CD4-positive, CD25-positive, alpha-beta regulatory T cell (primary cell): Measurements from ENCODE around the gene ZNF639. TPM values are rescaled to one million over a fixed set of nuclear protein-coding genes. Genes with fewer than 3 reads are reported as not detected.

Experiments
- ATAC-seq, 2 donors: fragments of 150-1000 bp; cut with Tn5 transposase; one replicate each; pipeline ENCODE4 v1.10.0; 2021; ENCODE audit warnings: low read depth in 2 of 2, moderate number of reproducible peaks in 2 of 2, moderate library complexity in 1 of 2
- DNase-seq, 3 donors: peaks; one replicate each; pipeline versions ENCODE4 v3.0.0 to v3.0.0-alpha.2; 2012 to 2022; ENCODE audit warnings: mixed read lengths in 1 of 3
- H3K27ac ChIP-seq: one replicate; pipeline ENCODE4 v1.7.0; 2013; ENCODE audit warnings: mild to moderate bottlenecking, low read length; ENCODE audit not compliant: insufficient read depth, poor library complexity, severe bottlenecking
- H3K27me3 ChIP-seq: one replicate; pipeline ENCODE4 v1.7.0; 2013; ENCODE audit warnings: low read length; ENCODE audit not compliant: control insufficient read depth, insufficient read depth
- H3K36me3 ChIP-seq: one replicate; pipeline ENCODE4 v1.7.0; 2013; ENCODE audit warnings: mild to moderate bottlenecking, low read length, moderate library complexity; ENCODE audit not compliant: control insufficient read depth, insufficient read depth
- H3K4me1 ChIP-seq: 2 replicates; pipeline ENCODE4 v1.7.0; 2013; ENCODE audit warnings: mild to moderate bottlenecking, low read length; ENCODE audit not compliant: insufficient read depth, control insufficient read depth, poor library complexity, severe bottlenecking
- H3K4me3 ChIP-seq: one replicate; pipeline ENCODE4 v1.7.0; 2013; ENCODE audit warnings: low read depth, mild to moderate bottlenecking, low read length, moderate library complexity
- H3K9me3 ChIP-seq, 2 experiments: 1 replicate in 1 of 2; 2 replicates in 1 of 2; pipeline ENCODE4 v1.7.0; 2013; ENCODE audit warnings: low read length in 2 of 2, mild to moderate bottlenecking in 1 of 2, moderate library complexity in 1 of 2; ENCODE audit not compliant: control insufficient read depth in 2 of 2
- H3K27ac Mint-ChIP-seq, 3 donors: one replicate each; pipeline ENCODE4 v1.8.0; 2020 to 2022; ENCODE audit warnings: mild to moderate bottlenecking in 3 of 3, mixed read lengths in 3 of 3, moderate library complexity in 2 of 3
- H3K27me3 Mint-ChIP-seq: one replicate; pipeline ENCODE4 v1.8.0; 2022; ENCODE audit warnings: mild to moderate bottlenecking, mixed read lengths
- H3K36me3 Mint-ChIP-seq: one replicate; pipeline ENCODE4 v1.8.0; 2020; ENCODE audit warnings: mixed read lengths
- H3K4me1 Mint-ChIP-seq, 4 donors: one replicate each; pipeline ENCODE4 v1.8.0; 2020 to 2022; ENCODE audit warnings: mixed read lengths in 4 of 4, mild to moderate bottlenecking in 1 of 4
- H3K4me3 Mint-ChIP-seq, 4 donors: one replicate each; pipeline ENCODE4 v1.8.0; 2020 to 2022; ENCODE audit warnings: mild to moderate bottlenecking in 4 of 4, mixed read lengths in 4 of 4, moderate library complexity in 3 of 4
- H3K9me3 Mint-ChIP-seq, 7 donors: one replicate each; pipeline ENCODE4 v1.8.0; 2020 to 2022; ENCODE audit warnings: mixed read lengths in 7 of 7, mild to moderate bottlenecking in 3 of 7, moderate library complexity in 2 of 7
- polyA plus RNA-seq, 4 donors: library from polyadenylated mRNA; unstranded; fragments of 300-500 nt; fragmentation: Illumina TruSeq; gene quantifications; one replicate each; pipeline ENCODE4 v1.2.3, GENCODE V29; 2021
- total RNA-seq: library from RNA; stranded (reverse); gene quantifications from one replicate; pipeline ENCODE4 v1.2.3, GENCODE V29; 2022

ZNF639 gene
- total and polyA plus RNA-seq, 5 donors from 2014 or later, result 41.9 to 58.8 (median 50.4) TPM

GRCh38 chr3:179321668-179322285, 1.1 kb upstream of the ZNF639 start:
- H3K36me3 Mint-ChIP-seq, result peaks cover 3% of the 10 kb centered on the region
- H3K9me3 ChIP-seq, result no peaks in the 10 kb centered on the region
- H3K27ac ChIP-seq, result peak overlapping the region; percentile 60
- H3K27me3 Mint-ChIP-seq, result peaks cover 10% of the 10 kb centered on the region
- H3K27ac Mint-ChIP-seq, result peak overlapping the region; percentile 76 to 91 (median 86)
- peaks cover 4% of the 10 kb centered on the region for H3K27me3 ChIP-seq
- H3K9me3 Mint-ChIP-seq, result no peaks in the 10 kb centered on the region
- ATAC-seq, result no peak
- no peaks in the 10 kb centered on the region for H3K36me3 ChIP-seq
- H3K4me3 Mint-ChIP-seq, result peak overlapping the region; percentile 87 to 93 (median 90)
- peaks cover 16 to 40% (median 30%) of the 10 kb centered on the region in 4 donors for H3K4me1 Mint-ChIP-seq
- peaks cover 29% of the 10 kb centered on the region for H3K4me1 ChIP-seq
- DNase-seq, result peak in 1 of 3 donors; percentile 52
- peak overlapping the region; percentile 82 for H3K4me3 ChIP-seq

DNA sequence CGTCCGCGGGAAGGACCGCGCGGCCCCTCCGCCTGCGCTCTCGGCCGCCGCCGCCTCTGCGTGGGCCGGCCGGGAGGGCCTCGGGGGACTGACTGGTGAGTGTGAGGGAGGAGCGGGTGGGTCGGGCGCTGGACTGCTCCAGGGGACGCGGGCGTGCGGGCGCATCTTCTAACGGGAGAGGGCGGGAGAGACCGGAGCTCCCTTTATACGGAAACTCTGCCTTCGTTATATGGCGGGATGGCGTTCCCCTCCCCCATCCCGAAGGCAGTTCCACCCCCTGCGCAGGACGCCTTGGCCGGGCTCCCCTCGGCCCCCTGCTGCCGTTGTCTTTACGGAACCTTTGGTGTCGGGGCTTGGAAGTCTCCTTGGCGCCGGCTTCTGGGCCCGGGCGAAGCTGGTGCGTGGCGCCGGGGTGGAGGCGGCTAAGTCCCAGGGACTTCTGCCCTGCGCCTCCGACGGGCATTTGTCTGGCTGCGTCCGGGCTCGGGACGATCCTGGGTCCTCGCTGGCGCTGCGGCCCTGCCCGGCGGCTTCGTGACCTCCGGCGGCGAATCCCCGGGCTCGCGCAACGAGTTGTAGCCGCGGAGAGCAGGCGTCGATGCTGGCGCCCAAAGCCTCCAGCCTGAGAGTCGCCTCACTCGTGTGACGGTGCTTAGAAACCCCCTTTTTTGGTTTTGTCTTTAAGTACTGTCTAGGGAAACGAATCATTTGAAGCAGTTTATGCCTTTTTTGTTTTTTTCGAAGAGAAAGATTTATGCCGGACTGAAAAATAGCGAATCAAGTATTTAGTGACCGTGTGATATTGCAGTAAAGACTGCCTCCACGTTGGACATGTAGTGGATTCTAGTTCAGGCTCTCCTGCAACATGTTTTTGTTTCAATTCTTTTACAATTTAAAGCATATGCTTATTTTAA, 623 bp downstream of the ZNF639 start:
- Histone ChIP-seq H3K27ac (peak overlapping the region; percentile 96), H3K4me3 (peak overlapping the region; percentile 98), H3K27me3 (no peaks in the 10 kb centered on the region), H3K4me1 (peaks cover 29% of the 10 kb centered on the region), H3K9me3 (no peaks in the 10 kb centered on the region), H3K36me3 (peaks cover 6% of the 10 kb centered on the region)
- Mint-ChIP-seq H3K9me3 (no peaks in the 10 kb centered on the region), H3K4me1 (peaks cover 22 to 45% (median 32%) of the 10 kb centered on the region in 4 donors), H3K36me3 (peaks cover 8% of the 10 kb centered on the region), H3K27me3 (peaks cover 6% of the 10 kb centered on the region), H3K4me3 (peak overlapping the region; percentile 92 to 98 (median 94)), H3K27ac (peak overlapping the region; percentile 91 to 95 (median 92))
- DNase-seq, result peak; percentile 45 to 71 (median 63)
- ATAC-seq, result peak; percentile 30

DNA sequence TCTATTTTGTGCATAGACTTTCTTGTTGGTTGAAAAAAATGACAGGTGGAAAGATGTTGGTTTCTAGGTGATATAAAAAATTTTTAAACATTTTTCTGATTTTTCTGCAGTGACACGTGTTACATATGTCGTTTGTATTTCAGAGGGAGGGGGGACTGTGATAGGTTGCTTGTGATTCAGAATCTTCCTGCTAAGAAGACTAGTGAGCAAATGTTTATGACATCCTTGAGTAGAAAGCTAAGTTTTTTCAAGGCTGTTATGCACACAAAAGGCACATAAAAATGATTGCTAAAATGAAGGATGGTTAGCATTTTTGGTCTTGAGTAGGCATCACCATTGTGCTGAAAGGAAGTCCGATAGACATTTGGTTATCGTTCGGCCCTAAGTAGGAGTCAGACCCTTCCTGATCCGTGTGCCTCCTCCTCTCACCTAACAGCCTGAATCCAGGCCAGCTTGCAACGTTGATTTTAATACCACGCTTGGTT, 1.5 kb downstream of the ZNF639 start:
- Mint-ChIP-seq H3K27me3 (peaks cover 6% of the 10 kb centered on the region), H3K9me3 (no peaks in the 10 kb centered on the region), H3K4me3 (peak overlapping the region; percentile 92 to 98 (median 94)), H3K4me1 (peaks cover 27 to 45% (median 32%) of the 10 kb centered on the region in 4 donors), H3K36me3 (peaks cover 13% of the 10 kb centered on the region), H3K27ac (peak overlapping the region; percentile 91 to 95 (median 92))
- H3K36me3 ChIP-seq, result peaks cover 13% of the 10 kb centered on the region
- ATAC-seq, result peak in 1 of 2 donors; percentile 20
- peak overlapping the region; percentile 98 for H3K4me3 ChIP-seq
- H3K27ac ChIP-seq, result peak overlapping the region; percentile 96
- H3K4me1 ChIP-seq, result peaks cover 29% of the 10 kb centered on the region
- H3K9me3 ChIP-seq, result no peaks in the 10 kb centered on the region
- H3K27me3 ChIP-seq, result no peaks in the 10 kb centered on the region
- peak in 2 of 3 donors; percentile 32 to 69 for DNase-seq

DNA sequence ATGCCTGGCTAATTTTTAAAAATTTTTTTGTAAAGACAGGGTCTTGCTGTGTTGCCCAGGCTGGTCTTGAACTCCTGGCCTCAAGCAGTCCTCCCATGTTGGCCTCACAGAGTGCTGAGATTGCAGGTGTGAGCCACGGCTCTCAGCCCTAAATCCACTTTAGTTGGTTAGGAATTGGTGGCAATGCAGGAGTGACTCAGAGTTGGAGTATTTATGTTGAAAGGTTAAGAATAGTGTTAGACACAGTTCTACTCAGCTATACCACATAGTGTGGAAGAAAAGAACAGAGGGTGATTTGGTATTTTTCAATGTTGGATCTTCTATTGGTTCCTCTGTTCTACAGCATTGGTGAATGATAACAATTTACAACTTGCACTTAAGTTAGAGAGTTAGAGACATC, 7.6 kb downstream of the ZNF639 start:
- no peak overlapping the region for H3K4me3 ChIP-seq
- peak overlapping the region in 1 of 3 donors; percentile 29 for H3K27ac Mint-ChIP-seq
- ATAC-seq (no peak), DNase-seq (no peak)
- no peaks in the 10 kb centered on the region for H3K9me3 ChIP-seq
- H3K4me1 ChIP-seq, result no peaks in the 10 kb centered on the region
- no peaks in the 10 kb centered on the region for H3K27me3 Mint-ChIP-seq
- H3K9me3 Mint-ChIP-seq, result no peaks in the 10 kb centered on the region
- H3K27ac ChIP-seq, result no peak overlapping the region
- peaks cover 35% of the 10 kb centered on the region for H3K36me3 Mint-ChIP-seq
- H3K4me1 Mint-ChIP-seq, result peaks cover 6 to 21% (median 8%) of the 10 kb centered on the region in 4 donors
- peaks cover 62% of the 10 kb centered on the region for H3K36me3 ChIP-seq
- no peak overlapping the region for H3K4me3 Mint-ChIP-seq
- H3K27me3 ChIP-seq, result no peaks in the 10 kb centered on the region

- no peaks in the 10 kb centered on the region for H3K9me3 ChIP-seq
- H3K27me3 Mint-ChIP-seq, result no peaks in the 10 kb centered on the region
- H3K4me1 Mint-ChIP-seq, result peaks cover 0 to 21% (median 5%) of the 10 kb centered on the region in 4 donors
- H3K9me3 Mint-ChIP-seq, result no peaks in the 10 kb centered on the region
- no peak overlapping the region for H3K27ac Mint-ChIP-seq
- peaks cover 35% of the 10 kb centered on the region for H3K36me3 Mint-ChIP-seq
- ATAC-seq (no peak), DNase-seq (no peak)
- no peaks in the 10 kb centered on the region for H3K4me1 ChIP-seq
- peaks cover 69% of the 10 kb centered on the region for H3K36me3 ChIP-seq
- no peak overlapping the region for H3K4me3 ChIP-seq
- no peaks in the 10 kb centered on the region for H3K27me3 ChIP-seq
- no peak overlapping the region for H3K4me3 Mint-ChIP-seq
- no peak overlapping the region for H3K27ac ChIP-seq
Measured at GRCh38 chr3:179332240-179332639, 9.4 kb downstream of the ZNF639 start.

GRCh38 chr3:179333084-179333483, 10.3 kb downstream of the ZNF639 start:
- peaks cover 67% of the 10 kb centered on the region for H3K36me3 ChIP-seq
- no peak overlapping the region for H3K27ac ChIP-seq
- H3K9me3 ChIP-seq, result no peaks in the 10 kb centered on the region
- no peaks in the 10 kb centered on the region for H3K4me1 ChIP-seq
- H3K4me3 ChIP-seq, result no peak overlapping the region
- DNase-seq (no peak), ATAC-seq (no peak)
- Mint-ChIP-seq H3K27ac (no peak overlapping the region), H3K27me3 (no peaks in the 10 kb centered on the region), H3K4me3 (no peak overlapping the region), H3K9me3 (no peaks in the 10 kb centered on the region), H3K36me3 (peaks cover 33% of the 10 kb centered on the region), H3K4me1 (peaks cover 0 to 15% (median 0%) of the 10 kb centered on the region in 4 donors)
- no peaks in the 10 kb centered on the region for H3K27me3 ChIP-seq

- no peak overlapping the region for H3K27ac ChIP-seq
- no peak overlapping the region for H3K27ac Mint-ChIP-seq
- no peak overlapping the region for H3K4me3 ChIP-seq
- no peaks in the 10 kb centered on the region for H3K27me3 Mint-ChIP-seq
- no peak for DNase-seq
- H3K4me1 ChIP-seq, result no peaks in the 10 kb centered on the region
- no peaks in the 10 kb centered on the region for H3K9me3 ChIP-seq
- ATAC-seq, result no peak
- peaks cover 24% of the 10 kb centered on the region for H3K36me3 Mint-ChIP-seq
- H3K4me3 Mint-ChIP-seq, result no peak overlapping the region
- no peaks in the 10 kb centered on the region for H3K27me3 ChIP-seq
- peaks cover 40% of the 10 kb centered on the region for H3K36me3 ChIP-seq
- H3K9me3 Mint-ChIP-seq, result no peaks in the 10 kb centered on the region
- peaks cover 0 to 11% (median 0%) of the 10 kb centered on the region in 4 donors for H3K4me1 Mint-ChIP-seq
Measured at GRCh38 chr3:179336345-179336929, 13.6 kb downstream of the ZNF639 start.
